ENCODE data around the gene ASTN1. TPM values are rescaled to one million over a fixed set of nuclear protein-coding genes. Genes with fewer than 3 reads are reported as not detected.

ASTN1 gene
- polyA plus RNA-seq, 1 of the 3 experiments (the other 2 are of a cell fraction) = 0.13 TPM

- H3F3A ChIP-seq (replicated peaks; ENCODE audit: insufficient read depth) = no peaks in the 10 kb centered on the region
- no peaks in the 10 kb centered on the region for H4K20me1 ChIP-seq (ENCODE audit: insufficient read depth)
- CTCF ChIA-PET = interaction anchor here (0.6 kb wide), 1 partner anchor 62 kb away, joined by 3 read pairs; no protein-coding TSS in a partner anchor
- no peak overlapping the region for H2AFZ ChIP-seq (ENCODE audit: low read depth)
- no peak for DNase-seq
- H3K79me2 ChIP-seq (ENCODE audit: insufficient read depth) = no peaks in the 10 kb centered on the region
- H3K36me3 ChIP-seq (replicated peaks in 1 of 2; ENCODE audit: control insufficient read depth in 1 of 2, insufficient read depth in 2 of 2, low read length in 1 of 2) = no peaks in the 10 kb centered on the region
- POLR2A ChIA-PET = no interaction called here
- H3K4me3 ChIP-seq (ENCODE audit: low read depth in 2 of 2, low read length in 1 of 2) = no peak overlapping the region
- H3K27ac ChIP-seq (ENCODE audit: low read depth in 2 of 2, low read length in 1 of 2) = no peak overlapping the region
- H3K9me3 ChIP-seq = no peaks in the 10 kb centered on the region
- H3K4me1 ChIP-seq (ENCODE audit: control insufficient read depth in 1 of 2, insufficient read depth in 2 of 2, low read depth in 1 of 2, low read length in 1 of 2) = no peaks in the 10 kb centered on the region
- no peak overlapping the region for H3K4me2 ChIP-seq
- no peaks in the 10 kb centered on the region for H3K27me3 ChIP-seq (ENCODE audit: insufficient read depth)
- H3K9me2 ChIP-seq = no peaks in the 10 kb centered on the region
- no peak overlapping the region for H3K9ac ChIP-seq
- TF ChIP-seq EZH2phosphoT487 (IDR thresholded peaks at IDR 0.05; ENCODE audit: borderline replicate concordance, low read depth) = no peak
- no peak for TF ChIP-seq GABPA (IDR thresholded peaks at IDR 0.05; ENCODE audit: low read depth)
- no peak for TF ChIP-seq FOXJ3 (CRISPR knock-in tag; IDR thresholded peaks at IDR 0.05)
- TF ChIP-seq TEAD4 (IDR thresholded peaks at IDR 0.05; ENCODE audit: borderline replicate concordance, insufficient read depth) = no peak
- no peak for TF ChIP-seq YY1 (IDR thresholded peaks at IDR 0.05; ENCODE audit: low read depth)
- 30% methylated on average over 2 of the region's 2 CpGs for WGBS (ENCODE audit: low lambda C conversion rate)
Measured at GRCh38 chr1:176809292-176809691, 355.2 kb downstream of the ASTN1 start.

Small RNA genes lying within 50 kb of the gene (small RNA-seq; reads per million reads assigned to genes)
- gene MIR488 = 0 to 15.9 (median 3.6) reads per million in 7 experiments

Other genes with a start within 250 kb of the ASTN1 start
- gene BRINP2, start 6.2 kb upstream of the ASTN1 start, polyA plus RNA-seq (2012; rRNA removed) = 0.12 and 0.62 TPM in 2 replicates